Measurements from ENCODE around the gene RNF168. TPM values are rescaled to one million over a fixed set of nuclear protein-coding genes. Genes with fewer than 3 reads are reported as not detected.
"Not testable (repeated sequence)": the region's sequence is repeated elsewhere in the genome, so short reads cannot be mapped to it uniquely, and the experiment has no call there.

The RNF168 gene
- total and polyA plus RNA-seq, 4 donors, result 7.2 to 25.7 (median 13.0) TPM

DNA sequence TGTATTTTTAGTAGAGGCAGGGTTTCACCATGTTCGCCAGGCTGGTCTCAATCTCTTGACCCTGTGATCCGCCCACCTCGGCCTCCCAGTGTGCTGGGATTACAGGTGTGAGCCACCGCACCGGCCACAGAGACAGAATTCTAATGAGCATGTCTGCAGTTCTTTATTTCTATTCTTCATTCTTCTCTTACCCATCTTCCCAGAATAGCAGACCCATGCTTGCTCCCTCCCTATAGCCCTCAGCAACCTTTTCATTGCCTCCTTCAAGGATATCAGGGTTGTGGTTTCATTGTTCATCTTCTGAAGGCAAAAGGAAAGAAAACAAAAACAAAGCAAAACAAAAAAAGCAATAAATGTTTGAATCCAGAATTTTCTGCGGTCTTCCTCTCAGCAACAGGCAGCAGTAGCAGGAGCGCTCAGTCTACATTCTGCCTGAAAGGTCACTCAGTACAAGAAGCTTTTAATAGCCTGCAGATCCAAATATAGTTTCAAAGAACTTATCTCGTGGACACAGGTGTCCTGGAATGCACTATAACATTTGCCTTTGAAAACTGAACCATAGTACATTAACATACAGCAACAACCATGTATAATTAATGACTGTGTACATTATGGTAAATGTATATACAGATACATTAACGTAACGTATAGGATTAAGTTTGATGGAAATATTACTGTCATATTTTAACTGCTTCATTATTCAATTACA is 11.5 kb upstream of the RNF168 start, which contains the start of gene SMCO1:
Gene SMCO1 (minus strand): TSS at position 434 of the 709 bp plus-strand sequence. CDS start 137 bp downstream, at position 297.
- TF ChIP-seq, protein P1, sequence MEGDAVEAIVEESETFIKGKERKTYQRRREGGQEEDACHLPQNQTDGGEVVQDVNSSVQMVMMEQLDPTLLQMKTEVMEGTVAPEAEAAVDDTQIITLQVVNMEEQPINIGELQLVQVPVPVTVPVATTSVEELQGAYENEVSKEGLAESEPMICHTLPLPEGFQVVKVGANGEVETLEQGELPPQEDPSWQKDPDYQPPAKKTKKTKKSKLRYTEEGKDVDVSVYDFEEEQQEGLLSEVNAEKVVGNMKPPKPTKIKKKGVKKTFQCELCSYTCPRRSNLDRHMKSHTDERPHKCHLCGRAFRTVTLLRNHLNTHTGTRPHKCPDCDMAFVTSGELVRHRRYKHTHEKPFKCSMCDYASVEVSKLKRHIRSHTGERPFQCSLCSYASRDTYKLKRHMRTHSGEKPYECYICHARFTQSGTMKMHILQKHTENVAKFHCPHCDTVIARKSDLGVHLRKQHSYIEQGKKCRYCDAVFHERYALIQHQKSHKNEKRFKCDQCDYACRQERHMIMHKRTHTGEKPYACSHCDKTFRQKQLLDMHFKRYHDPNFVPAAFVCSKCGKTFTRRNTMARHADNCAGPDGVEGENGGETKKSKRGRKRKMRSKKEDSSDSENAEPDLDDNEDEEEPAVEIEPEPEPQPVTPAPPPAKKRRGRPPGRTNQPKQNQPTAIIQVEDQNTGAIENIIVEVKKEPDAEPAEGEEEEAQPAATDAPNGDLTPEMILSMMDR (IDR thresholded peaks at IDR 0.05; ENCODE audit: control extremely low read depth, extremely low read depth), result no peak

DNA sequence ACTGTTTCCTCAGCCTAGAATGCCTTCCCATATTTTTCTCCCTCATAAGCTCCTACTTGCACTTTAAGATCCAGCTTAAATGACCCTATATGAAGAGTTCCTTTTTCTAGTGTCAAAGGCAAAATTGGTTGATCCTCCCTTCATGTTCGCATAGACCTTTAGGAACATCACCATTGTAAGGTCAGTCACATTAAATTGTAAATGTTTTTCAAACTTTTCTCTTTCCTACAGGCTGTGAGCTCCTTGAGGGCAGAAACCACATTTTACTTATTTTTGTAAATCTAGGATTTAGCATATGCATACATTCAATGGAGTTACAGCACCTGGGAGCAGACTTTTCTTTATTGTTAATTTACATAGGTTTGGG is 10.8 kb upstream of the RNF168 start:
- Histone ChIP-seq H3K27me3 (ENCODE audit: control insufficient read depth in 3 of 3, insufficient read depth in 3 of 3, low read length in 2 of 3) (no peaks in the 10 kb centered on the region), H3K9ac (ENCODE audit: insufficient read depth in 1 of 2, low read length in 2 of 2) (no peak overlapping the region), H3K36me3 (ENCODE audit: control insufficient read depth in 4 of 4, insufficient read depth in 4 of 4, low read length in 4 of 4) (no peaks in the 10 kb centered on the region), H3K9me3 (ENCODE audit: control insufficient read depth in 4 of 4, insufficient read depth in 3 of 4, low read length in 3 of 4) (peaks cover under 1 to 16% (median 7%) of the 10 kb centered on the region in 4 donors), H3K4me1 (ENCODE audit: control insufficient read depth in 5 of 5, insufficient read depth in 5 of 5, low read length in 5 of 5) (no peaks in the 10 kb centered on the region), H3K27ac (ENCODE audit: low read depth in 1 of 2, low read length in 1 of 2) (peak overlapping the region in 1 of 2 donors; percentile 81), H3K4me3 (no peak overlapping the region)
- TF ChIP-seq, protein P1 (IDR thresholded peaks at IDR 0.05; ENCODE audit: control extremely low read depth, extremely low read depth), result no peak
- ATAC-seq (ENCODE audit: insufficient read depth, low FRiP score) (no peak), DNase-seq (no peak)
- WGBS, 2 donors, result 95 to 100% methylated on average over 1 of the region's 1 CpG

More for the DNA sequence above, 11.5 kb upstream of the RNF168 start, which contains the start of gene SMCO1:
- no peaks in the 10 kb centered on the region for H3K4me1 ChIP-seq (ENCODE audit: control insufficient read depth in 5 of 5, insufficient read depth in 5 of 5, low read length in 5 of 5)
- H3K9me3 ChIP-seq (ENCODE audit: control insufficient read depth in 4 of 4, insufficient read depth in 3 of 4, low read length in 3 of 4), result peaks cover 2 to 22% (median 11%) of the 10 kb centered on the region in 4 donors
- no peak within 1 kb of the TSS for H3K9ac ChIP-seq (ENCODE audit: insufficient read depth in 1 of 2, low read length in 2 of 2)
- H3K36me3 ChIP-seq (ENCODE audit: control insufficient read depth in 4 of 4, insufficient read depth in 4 of 4, low read length in 4 of 4), result no peaks in the 10 kb centered on the region
- 89 to 91% methylated on average over 10 of the region's 10 CpGs for WGBS, 2 donors
- no peak within 1 kb of the TSS for H3K4me3 ChIP-seq
- H3K27ac ChIP-seq (ENCODE audit: low read depth in 1 of 2, low read length in 1 of 2), result peak within 1 kb of the TSS in 1 of 2 donors; percentile 81
- ATAC-seq (ENCODE audit: insufficient read depth, low FRiP score) (no peak), DNase-seq (no peak)
- no peaks in the 10 kb centered on the region for H3K27me3 ChIP-seq (ENCODE audit: control insufficient read depth in 3 of 3, insufficient read depth in 3 of 3, low read length in 2 of 3)

DNA sequence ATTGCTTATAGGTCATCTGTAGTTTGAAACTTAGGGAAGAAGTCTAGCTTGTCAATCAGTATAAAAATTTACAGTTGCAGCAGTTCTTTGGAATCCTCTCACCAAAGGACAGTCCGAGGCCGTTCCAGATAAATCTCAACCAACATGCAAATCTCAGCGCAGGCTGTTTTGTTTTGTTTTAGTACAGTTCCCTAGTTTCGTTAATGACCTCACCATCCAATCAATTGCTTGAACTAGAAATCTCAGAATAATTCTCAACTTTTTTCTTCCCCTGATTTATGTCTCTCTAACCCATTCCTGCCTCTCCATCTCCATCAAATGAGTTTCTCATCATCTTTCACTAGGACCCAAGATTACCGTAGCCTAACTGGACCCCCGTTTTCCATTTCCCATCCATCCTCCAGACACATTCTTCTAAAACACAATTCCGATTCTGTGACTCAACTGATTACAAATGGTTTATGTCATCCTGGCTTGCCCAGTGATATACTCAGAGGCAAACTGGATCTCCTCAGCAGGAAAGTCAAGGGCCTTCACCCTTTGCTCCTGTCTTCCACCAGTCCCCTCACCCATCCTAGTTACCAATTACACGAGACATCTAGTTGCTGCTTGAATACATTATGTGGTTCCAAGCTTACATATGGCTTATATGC is 10.3 kb upstream of the RNF168 start:
- DNase-seq (no peak), ATAC-seq (ENCODE audit: insufficient read depth, low FRiP score) (no peak)
- H3K4me3 ChIP-seq, result no peak overlapping the region
- WGBS, 2 donors, result 86 to 90% methylated on average over 8 of the region's 8 CpGs
- H3K9me3 ChIP-seq (ENCODE audit: control insufficient read depth in 4 of 4, insufficient read depth in 3 of 4, low read length in 3 of 4), result peaks cover 0 to 13% (median 3%) of the 10 kb centered on the region in 4 donors
- H3K36me3 ChIP-seq (ENCODE audit: control insufficient read depth in 4 of 4, insufficient read depth in 4 of 4, low read length in 4 of 4), result no peaks in the 10 kb centered on the region
- no peak overlapping the region for H3K9ac ChIP-seq (ENCODE audit: insufficient read depth in 1 of 2, low read length in 2 of 2)
- H3K27me3 ChIP-seq (ENCODE audit: control insufficient read depth in 3 of 3, insufficient read depth in 3 of 3, low read length in 2 of 3), result no peaks in the 10 kb centered on the region
- H3K4me1 ChIP-seq (ENCODE audit: control insufficient read depth in 5 of 5, insufficient read depth in 5 of 5, low read length in 5 of 5), result no peaks in the 10 kb centered on the region
- TF ChIP-seq, protein P1 (IDR thresholded peaks at IDR 0.05; ENCODE audit: control extremely low read depth, extremely low read depth), result no peak
- peak overlapping the region in 1 of 2 donors; percentile 81 for H3K27ac ChIP-seq (ENCODE audit: low read depth in 1 of 2, low read length in 1 of 2)

DNA sequence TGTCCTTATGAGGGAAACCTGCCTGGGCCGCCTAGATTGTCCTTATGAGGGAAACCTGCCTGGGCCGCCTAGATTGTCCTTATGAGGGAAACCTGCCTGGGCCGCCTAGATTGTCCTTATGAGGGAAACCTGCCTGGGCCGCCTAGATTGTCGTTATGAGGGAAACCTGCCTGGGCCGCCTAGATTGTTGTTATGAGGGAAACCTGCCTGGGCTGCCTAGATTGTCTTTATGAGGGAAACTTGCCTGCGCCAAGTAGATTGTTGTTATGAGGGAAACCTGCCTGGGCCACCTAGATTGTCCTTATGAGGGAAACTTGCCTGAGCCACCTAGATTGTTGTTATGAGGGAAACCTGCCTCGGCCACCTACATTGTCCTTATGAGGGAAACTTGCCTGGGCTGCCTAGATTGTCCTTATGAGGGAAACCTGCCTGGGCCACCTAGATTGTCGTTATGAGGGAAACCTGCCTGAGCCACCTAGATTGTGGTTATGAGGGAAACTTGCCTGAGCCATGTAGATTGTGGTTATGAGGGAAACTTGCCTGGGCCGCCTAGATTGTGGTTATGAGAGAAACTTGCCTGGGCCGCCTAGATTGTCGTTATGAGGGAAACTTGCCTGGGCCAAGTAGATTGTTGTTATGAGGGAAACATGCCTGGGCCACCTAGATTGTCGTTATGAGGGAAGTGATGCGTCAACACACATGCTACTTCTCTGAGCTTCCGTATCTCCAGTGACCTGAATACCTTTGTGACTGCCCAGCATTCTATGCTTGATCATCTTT is 8.3 kb upstream of the RNF168 start:
- not testable (repeated sequence) for ATAC-seq (ENCODE audit: insufficient read depth, low FRiP score); H3K4me1 ChIP-seq (ENCODE audit: control insufficient read depth in 5 of 5, insufficient read depth in 5 of 5, low read length in 5 of 5); H3K9ac ChIP-seq (ENCODE audit: insufficient read depth in 1 of 2, low read length in 2 of 2); H3K36me3 ChIP-seq (ENCODE audit: control insufficient read depth in 4 of 4, insufficient read depth in 4 of 4, low read length in 4 of 4); H3K4me3 ChIP-seq; DNase-seq; H3K9me3 ChIP-seq (ENCODE audit: control insufficient read depth in 4 of 4, insufficient read depth in 3 of 4, low read length in 3 of 4); H3K27me3 ChIP-seq (ENCODE audit: control insufficient read depth in 3 of 3, insufficient read depth in 3 of 3, low read length in 2 of 3); H3K27ac ChIP-seq (ENCODE audit: low read depth in 1 of 2, low read length in 1 of 2)
- WGBS, 2 donors, result 71 to 85% methylated on average over 13 to 15 of the region's 15 CpGs

DNA sequence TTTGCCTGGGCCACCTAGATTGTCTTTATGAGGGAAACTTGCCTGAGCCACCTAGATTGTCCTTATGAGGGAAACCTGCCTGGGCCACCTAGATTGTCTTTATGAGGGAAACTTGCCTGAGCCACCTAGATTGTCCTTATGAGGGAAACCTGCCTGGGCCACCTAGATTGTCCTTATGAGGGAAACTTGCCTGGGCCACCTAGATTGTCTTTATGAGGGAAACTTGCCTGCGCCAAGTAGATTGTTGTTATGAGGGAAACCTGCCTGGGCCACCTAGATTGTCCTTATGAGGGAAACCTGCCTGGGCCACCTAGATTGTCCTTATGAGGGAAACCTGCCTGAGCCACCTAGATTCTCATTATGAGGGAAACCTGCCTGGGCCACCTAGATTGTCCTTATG is 7.5 kb upstream of the RNF168 start:
- not testable (repeated sequence) for H3K36me3 ChIP-seq (ENCODE audit: control insufficient read depth in 4 of 4, insufficient read depth in 4 of 4, low read length in 4 of 4); H3K4me1 ChIP-seq (ENCODE audit: control insufficient read depth in 5 of 5, insufficient read depth in 5 of 5, low read length in 5 of 5); H3K9ac ChIP-seq (ENCODE audit: insufficient read depth in 1 of 2, low read length in 2 of 2); DNase-seq; H3K27me3 ChIP-seq (ENCODE audit: control insufficient read depth in 3 of 3, insufficient read depth in 3 of 3, low read length in 2 of 3); H3K9me3 ChIP-seq (ENCODE audit: control insufficient read depth in 4 of 4, insufficient read depth in 3 of 4, low read length in 3 of 4); H3K4me3 ChIP-seq; H3K27ac ChIP-seq (ENCODE audit: low read depth in 1 of 2, low read length in 1 of 2); ATAC-seq (ENCODE audit: insufficient read depth, low FRiP score)
- WGBS, 2 donors, result 96% methylated on average over 1 of the region's 1 CpG

Data from lung (tissue), 12 donors.